Activated CD4-positive, alpha-beta T cell treated with anti-CD3 and anti-CD28 coated beads, Interleukin-2, amount 10 ng/mL, durations not matched to agents 7 days and 5 days (primary cell): ENCODE results near the gene OR14C36. TPM values are rescaled to one million over a fixed set of nuclear protein-coding genes. Genes with fewer than 3 reads are reported as not detected.

Experiments used
- CTCF ChIA-PET: fragments of 350-600 bp; sonication (Branson Sonifier 250); formaldehyde crosslinking; loops from one replicate; lab custom pipeline; 2021; ENCODE audit warnings: antibody characterized with exemption; lab: Charles Lee
- POLR2A ChIA-PET: fragments of 350-600 bp; sonication (Branson Sonifier 250); formaldehyde crosslinking; loops from one replicate; lab custom pipeline; 2021; ENCODE audit warnings: antibody characterized with exemption; lab: Charles Lee
- DNase-seq: peaks from one replicate; pipeline ENCODE4 v3.0.0-alpha.2; 2020
- H3K27ac Mint-ChIP-seq: one replicate; pipeline ENCODE4 v1.8.0; 2021; ENCODE audit warnings: mild to moderate bottlenecking, moderate library complexity, mixed read lengths
- H3K27me3 Mint-ChIP-seq: one replicate; pipeline ENCODE4 v1.8.0; 2021; ENCODE audit warnings: mixed read lengths
- H3K36me3 Mint-ChIP-seq: one replicate; pipeline ENCODE4 v1.8.0; 2021; ENCODE audit warnings: low read depth, mixed read lengths
- H3K4me1 Mint-ChIP-seq: one replicate; pipeline ENCODE4 v1.8.0; 2021; ENCODE audit warnings: mixed read lengths
- H3K4me3 Mint-ChIP-seq: one replicate; pipeline ENCODE4 v1.8.0; 2021; ENCODE audit warnings: mild to moderate bottlenecking, moderate library complexity, mixed read lengths
- H3K9me3 Mint-ChIP-seq: one replicate; pipeline ENCODE4 v1.8.0; 2021; ENCODE audit warnings: mixed read lengths
- total RNA-seq, 2 experiments: library from RNA; stranded (reverse); gene quantifications; one replicate each; pipeline ENCODE4 v1.2.3, GENCODE V29; 2021

The OR14C36 gene
- total RNA-seq, 2 experiments from 2014 or later, result not detected

DNA sequence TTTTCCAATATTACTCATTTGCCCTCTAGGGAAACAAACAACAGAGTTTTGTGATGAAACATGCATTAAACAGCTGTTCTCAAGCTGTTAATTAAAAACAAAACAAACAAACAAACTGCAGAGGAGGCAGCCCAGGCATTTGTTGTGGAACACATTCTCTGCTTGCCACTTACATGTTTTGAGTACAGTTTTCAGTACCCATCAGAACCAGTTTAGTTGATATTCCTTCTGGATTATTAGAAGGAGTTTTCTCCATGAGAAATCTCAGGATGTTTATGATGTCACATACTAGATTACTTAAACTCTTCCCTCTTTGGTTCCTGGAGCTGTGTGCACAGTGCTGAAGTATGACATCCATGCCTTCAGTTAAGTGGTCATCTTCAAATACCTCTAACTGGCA is 26.9 kb downstream of the OR14C36 start, which contains the start of gene OR2T6:
TSS of gene OR2T6 (plus strand) at position 301 of the 400 bp plus-strand sequence. CDS start 11,863 bp downstream, outside the sequence.
- no peaks in the 10 kb centered on the region for H3K27me3 Mint-ChIP-seq
- no peak for DNase-seq
- CTCF ChIA-PET, result no interaction called here
- H3K36me3 Mint-ChIP-seq, result no peaks in the 10 kb centered on the region
- H3K4me1 Mint-ChIP-seq, result peaks cover 3% of the 10 kb centered on the region
- H3K9me3 Mint-ChIP-seq, result no peaks in the 10 kb centered on the region
- POLR2A ChIA-PET, result no interaction called here
- H3K27ac Mint-ChIP-seq, result no peak within 1 kb of the TSS
- no peak within 1 kb of the TSS for H3K4me3 Mint-ChIP-seq

- Mint-ChIP-seq H3K4me1 (peaks cover 3% of the 10 kb centered on the region), H3K4me3 (no peak overlapping the region), H3K27me3 (no peaks in the 10 kb centered on the region), H3K36me3 (no peaks in the 10 kb centered on the region), H3K9me3 (no peaks in the 10 kb centered on the region), H3K27ac (no peak overlapping the region)
- ChIA-PET POLR2A (no interaction called here), CTCF (no interaction called here)
- no peak for DNase-seq
Measured at GRCh38 chr1:248376916-248377315, 28.3 kb downstream of the OR14C36 start.

- no peaks in the 10 kb centered on the region for H3K27me3 Mint-ChIP-seq
- POLR2A ChIA-PET, result no interaction called here
- no peak overlapping the region for H3K4me3 Mint-ChIP-seq
- no peak overlapping the region for H3K27ac Mint-ChIP-seq
- no peak for DNase-seq
- no peaks in the 10 kb centered on the region for H3K9me3 Mint-ChIP-seq
- CTCF ChIA-PET, result no interaction called here
- H3K4me1 Mint-ChIP-seq, result no peaks in the 10 kb centered on the region
- H3K36me3 Mint-ChIP-seq, result no peaks in the 10 kb centered on the region
Measured at GRCh38 chr1:248380854-248381253, 32.3 kb downstream of the OR14C36 start.

GRCh38 chr1:248388426-248388825 is 39.9 kb downstream of the OR14C36 start:
- H3K36me3 Mint-ChIP-seq, result no peaks in the 10 kb centered on the region
- H3K27me3 Mint-ChIP-seq, result no peaks in the 10 kb centered on the region
- ChIA-PET POLR2A (no interaction called here), CTCF (no interaction called here)
- no peak for DNase-seq
- H3K27ac Mint-ChIP-seq, result no peak overlapping the region
- H3K4me1 Mint-ChIP-seq, result no peaks in the 10 kb centered on the region
- H3K4me3 Mint-ChIP-seq, result no peak overlapping the region
- no peaks in the 10 kb centered on the region for H3K9me3 Mint-ChIP-seq

DNA sequence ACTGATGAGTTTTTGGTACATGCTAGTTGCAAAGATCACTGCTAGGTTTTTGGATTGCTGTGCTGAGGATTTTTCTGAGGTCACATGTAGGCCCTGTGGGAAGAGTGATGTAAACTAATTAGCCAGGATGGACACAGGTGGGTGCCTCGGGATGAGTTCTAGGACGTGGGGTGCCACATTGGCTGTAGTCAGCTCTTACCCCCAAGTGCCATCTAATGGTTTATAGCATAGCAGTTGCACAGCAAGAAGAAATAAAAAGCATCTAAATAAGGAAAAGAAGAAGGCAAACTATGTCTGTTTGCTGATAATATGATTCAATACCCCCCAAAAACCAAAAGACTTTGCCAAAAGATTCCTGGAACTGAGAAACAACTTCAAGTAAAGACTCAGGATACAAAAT is 44.5 kb downstream of the OR14C36 start:
- no peaks in the 10 kb centered on the region for H3K36me3 Mint-ChIP-seq
- no peaks in the 10 kb centered on the region for H3K9me3 Mint-ChIP-seq
- CTCF ChIA-PET, result no interaction called here
- POLR2A ChIA-PET, result no interaction called here
- no peak for DNase-seq
- H3K4me1 Mint-ChIP-seq, result no peaks in the 10 kb centered on the region
- H3K4me3 Mint-ChIP-seq, result no peak overlapping the region
- peaks cover 5% of the 10 kb centered on the region for H3K27me3 Mint-ChIP-seq
- H3K27ac Mint-ChIP-seq, result no peak overlapping the region

Other genes starting within 250 kb of the OR14C36 start
- gene OR2M5, start 203.6 kb upstream of the OR14C36 start, total RNA-seq, result not detected
- gene OR2M2, start 174.0 kb upstream of the OR14C36 start, total RNA-seq, result not detected
- gene OR2M3, start 151.5 kb upstream of the OR14C36 start, total RNA-seq, result not detected
- gene OR2M4, start 117.4 kb upstream of the OR14C36 start, total RNA-seq, result not detected
- not detected for gene OR2T33, start 70.8 kb upstream of the OR14C36 start, total RNA-seq
- gene OR2T12, start 45.4 kb upstream of the OR14C36 start, total RNA-seq, result not detected
- gene OR2M7, start 24.2 kb upstream of the OR14C36 start, total RNA-seq, result not detected
- not detected for gene OR2T4, start 12.9 kb downstream of the OR14C36 start, total RNA-seq
- not detected for gene OR2T6, start 27.0 kb downstream of the OR14C36 start, total RNA-seq
- gene OR2T1, start 54.3 kb downstream of the OR14C36 start, total RNA-seq, result not detected
- not detected for gene OR2T2, start 96.9 kb downstream of the OR14C36 start, total RNA-seq
- not detected for gene OR2T3, start 124.6 kb downstream of the OR14C36 start, total RNA-seq
- gene OR2T5, start 139.8 kb downstream of the OR14C36 start, total RNA-seq, result not detected
- not detected for gene OR2G6, start 159.3 kb downstream of the OR14C36 start, total RNA-seq
- gene OR2T29, start 214.0 kb downstream of the OR14C36 start, total RNA-seq, result not detected
- gene OR2T34, start 226.0 kb downstream of the OR14C36 start, total RNA-seq, result not detected
- not detected for gene OR2T10, start 248.9 kb downstream of the OR14C36 start, total RNA-seq